IPS DF 4.7 (cell line): ENCODE results near the gene SETSIP.
"Not testable (repeated sequence)": the region's sequence is repeated elsewhere in the genome, so short reads cannot be mapped to it uniquely, and the experiment has no call there.

Source experiments
- DNase-seq: peaks from one replicate; pipeline ENCODE4 v3.0.0-alpha.2; 2013; ENCODE audit warnings: low spot score; ENCODE audit errors: extremely low read depth

SETSIP gene

GRCh38 chr1:92051948-92052347 is 23.3 kb downstream of the SETSIP start:
- DNase-seq: no peak

GRCh38 chr1:92045766-92046495 is 29.3 kb downstream of the SETSIP start:
- DNase-seq: no peak

- DNase-seq: no peak
Measured at GRCh38 chr1:92043621-92044020, 31.6 kb downstream of the SETSIP start.

- DNase-seq: no peak
Measured at GRCh38 chr1:92040971-92041370, 34.2 kb downstream of the SETSIP start.

- no peak for DNase-seq
Measured at GRCh38 chr1:92038695-92039346, 36.4 kb downstream of the SETSIP start.

- DNase-seq: no peak
Measured at GRCh38 chr1:92037400-92037799, 37.8 kb downstream of the SETSIP start.

- no peak for DNase-seq
Measured at GRCh38 chr1:92031281-92032110, 43.7 kb downstream of the SETSIP start.

GRCh38 chr1:92030656-92031107 is 44.5 kb downstream of the SETSIP start:
- no peak for DNase-seq

- DNase-seq: no peak
Measured at GRCh38 chr1:92029241-92029922, 45.8 kb downstream of the SETSIP start.

GRCh38 chr1:92026806-92027205 is 48.4 kb downstream of the SETSIP start:
- no peak for DNase-seq

GRCh38 chr1:92026042-92026441 is 49.2 kb downstream of the SETSIP start:
- not testable (repeated sequence) for DNase-seq
